Endothelial cell of umbilical vein (primary cell): Measurements from ENCODE around the gene EIF4E1B. TPM values are rescaled to one million over a fixed set of nuclear protein-coding genes. Genes with fewer than 3 reads are reported as not detected.

Experiments
- BruUV-seq: library from RNA; stranded (reverse); fragments of 400-500 nt; replicated peaks from 2 replicates; lab custom pipeline; 2021; lab: Mats Ljungman, UMichigan
- CTCF ChIA-PET: fragments of 300-600, 350-600 bp; sonication (Branson Sonifier 250); formaldehyde crosslinking; loops from one replicate; lab custom pipeline; 2021; ENCODE audit warnings: antibody characterized with exemption, inconsistent platforms; lab: Charles Lee
- POLR2A ChIA-PET: fragments of 300-600, 350-600 bp; sonication (Branson Sonifier 250); formaldehyde crosslinking; loops from one replicate; lab custom pipeline; 2021; ENCODE audit warnings: antibody characterized with exemption, inconsistent platforms; lab: Charles Lee
- DNase-seq: peaks from one replicate; pipeline ENCODE4 v3.0.0-alpha.2; 2011; ENCODE audit warnings: low read depth, low spot score
- FAIRE-seq: peaks from 2 replicates; lab custom pipeline; 2011; peaks lifted over from hg19 to GRCh38; lab: Jason Lieb, UNC
- H2AFZ ChIP-seq: 2 replicates; pipeline ENCODE4 v1.6.0; 2012; ENCODE audit warnings: low read depth, low read length, control low read depth, inconsistent platforms
- H3K27ac ChIP-seq: 2 replicates; pipeline ENCODE4 v1.5.1; 2011; ENCODE audit warnings: low read depth, mild to moderate bottlenecking, control low read depth, low read length, moderate library complexity; ENCODE audit not compliant: insufficient read depth
- H3K27me3 ChIP-seq, 2 experiments: 2 replicates each; pipeline versions ENCODE4 v1.6.0 to v1.6.1; 2011; ENCODE audit warnings: low read length in 2 of 2, mixed read lengths in 1 of 2; ENCODE audit not compliant: control insufficient read depth in 2 of 2, insufficient read depth in 2 of 2
- H3K36me3 ChIP-seq, 2 experiments: 2 replicates in 1 of 2; 3 replicates in 1 of 2; pipeline ENCODE4 v1.5.1; 2011; ENCODE audit warnings: low read length in 2 of 2, mild to moderate bottlenecking in 1 of 2, moderate library complexity in 1 of 2; ENCODE audit not compliant: control insufficient read depth in 2 of 2, insufficient read depth in 2 of 2; ENCODE audit errors: extremely low read depth in 1 of 2
- H3K4me1 ChIP-seq: 3 replicates; pipeline ENCODE4 v1.5.1; 2011; ENCODE audit warnings: mild to moderate bottlenecking, low read length; ENCODE audit not compliant: control insufficient read depth, insufficient read depth; ENCODE audit errors: extremely low read depth
- H3K4me2 ChIP-seq: 2 replicates; pipeline ENCODE4 v1.6.1; 2011; ENCODE audit warnings: low read length, control low read depth, mixed read lengths; ENCODE audit not compliant: insufficient read depth
- H3K4me3 ChIP-seq, 3 experiments: fragments of 200-600 bp in 1 of 3; sonication (generic), shearing (Covaris generic) in 1 of 3; replicated peaks in 1 of 3; 2 replicates each; pipeline ENCODE4 v1.5.1; 2011 to 2016; ENCODE audit warnings: control low read depth in 3 of 3, low read length in 3 of 3, mild to moderate bottlenecking in 2 of 3, inconsistent platforms in 1 of 3, low read depth in 1 of 3, moderate library complexity in 1 of 3; ENCODE audit not compliant: insufficient read depth in 1 of 3
- H3K79me2 ChIP-seq: 2 replicates; pipeline ENCODE4 v1.6.0; 2012; ENCODE audit warnings: low read length, inconsistent platforms; ENCODE audit not compliant: control insufficient read depth, insufficient read depth
- H3K9ac ChIP-seq: replicated peaks from 2 replicates; pipeline ENCODE3; 2011; ENCODE audit warnings: low read length, control low read depth; ENCODE audit not compliant: insufficient read depth; ENCODE audit errors: extremely low read depth
- H3K9me1 ChIP-seq: replicated peaks from 3 replicates; pipeline ENCODE4 v1.6.0; 2011; ENCODE audit warnings: mild to moderate bottlenecking, low read length; ENCODE audit not compliant: control insufficient read depth, insufficient read depth; ENCODE audit errors: extremely low read depth
- H3K9me3 ChIP-seq: replicated peaks from 2 replicates; pipeline ENCODE4 v1.5.1; 2012; ENCODE audit warnings: low read length, inconsistent platforms; ENCODE audit not compliant: control insufficient read depth, insufficient read depth
- H4K20me1 ChIP-seq: replicated peaks from 2 replicates; pipeline ENCODE3; 2011; ENCODE audit warnings: mild to moderate bottlenecking, low read length; ENCODE audit not compliant: control insufficient read depth, insufficient read depth; ENCODE audit errors: extremely low read depth
- CTCF ChIP-seq, 2 donors: IDR thresholded peaks; 1 replicate in 1 of 2; 2 replicates in 1 of 2; pipeline ENCODE4 v1.5.1; 2011; ENCODE audit warnings: low read length in 2 of 2, mild to moderate bottlenecking in 2 of 2, moderate library complexity in 2 of 2, control low read depth in 1 of 2, inconsistent platforms in 1 of 2, low read depth in 1 of 2; ENCODE audit not compliant: insufficient read depth in 1 of 2; ENCODE audit errors: extremely low read depth in 1 of 2
- EZH2 ChIP-seq: IDR thresholded peaks from 2 replicates; pipeline ENCODE4 v1.6.1; 2012; ENCODE audit warnings: borderline replicate concordance, low read depth, mild to moderate bottlenecking, moderate library complexity, low read length, inconsistent platforms; ENCODE audit not compliant: severe bottlenecking
- FOS ChIP-seq: IDR thresholded peaks from 2 replicates; pipeline ENCODE4 v1.6.1; 2011; ENCODE audit warnings: mild to moderate bottlenecking, low read length, moderate library complexity, borderline replicate concordance; ENCODE audit not compliant: insufficient read depth
- JUN ChIP-seq: IDR thresholded peaks from 2 replicates; pipeline ENCODE4 v1.6.1; 2011; ENCODE audit warnings: borderline replicate concordance, low read depth; ENCODE audit not compliant: insufficient read length, insufficient read depth
- MAX ChIP-seq: IDR thresholded peaks from 2 replicates; pipeline ENCODE4 v1.6.1; 2011; ENCODE audit not compliant: insufficient read depth, insufficient read length
- POLR2A ChIP-seq: IDR thresholded peaks from 2 replicates; pipeline ENCODE4 v1.6.1; 2012; ENCODE audit warnings: low read depth, mild to moderate bottlenecking, control low read depth, low read length
- POLR2AphosphoS5 ChIP-seq: IDR thresholded peaks from 2 replicates; pipeline ENCODE4 v1.6.1; 2012; ENCODE audit warnings: low read depth, mild to moderate bottlenecking, control low read depth, low read length, moderate library complexity; ENCODE audit not compliant: insufficient read depth
- dilution Hi-C: fragments of 300-500 bp; cut with MboI; formaldehyde crosslinking; loops from one replicate; pipeline ENCODE4 v1.15.0; 2019; ENCODE audit warnings: low sequenced_read_pairs; ENCODE audit not compliant: extremely low pct_ligation_motif_present
- intact Hi-C: fragments of 100-400 bp; cut with micrococcal nuclease; formaldehyde crosslinking; loops from one replicate; pipeline ENCODE4 v1.10.0; 2022
- polyA plus RNA-seq, 4 experiments: library from polyadenylated mRNA; depleted of rRNA in 3 of 4; stranded (reverse) in 3 of 4; unstranded in 1 of 4; fragments of >200 nt; gene quantifications; 2 replicates each; pipeline versions ENCODE4 v1.2.1 to v1.2.3, GENCODE V29; 2011 to 2012; ENCODE audit warnings: missing spikeins in 1 of 4
- total RNA-seq: library from RNA; stranded (reverse); gene quantifications from 2 replicates; pipeline ENCODE4 v1.2.3, GENCODE V29; 2021

EIF4E1B gene
- total and polyA plus RNA-seq, 2 donors (not counting 3 experiments of a cell fraction or from before 2014, with no cell fraction given) = not detected

GRCh38 chr5:176589039-176589769, 41.3 kb upstream of the EIF4E1B start:
- Histone ChIP-seq H3K9me3 (no peaks in the 10 kb centered on the region), H3K36me3 (no peaks in the 10 kb centered on the region), H3K4me2 (no peak overlapping the region), H3K27me3 (no peaks in the 10 kb centered on the region), H2AFZ (no peak overlapping the region), H3K27ac (no peak overlapping the region), H3K79me2 (no peaks in the 10 kb centered on the region), H3K9me1 (no peaks in the 10 kb centered on the region), H3K4me3 (no peak overlapping the region), H4K20me1 (no peaks in the 10 kb centered on the region), H3K4me1 (no peaks in the 10 kb centered on the region), H3K9ac (no peak overlapping the region)
- BruUV-seq = no TSS peak
- intact Hi-C loops (no loop called here), dilution Hi-C loops (no loop called here)
- POLR2A ChIA-PET = no interaction called here
- no peak for TF ChIP-seq POLR2A
- TF ChIP-seq POLR2AphosphoS5 = no peak
- TF ChIP-seq CTCF (IDR thresholded peaks at IDR 0.05; ENCODE audit: extremely low read depth in 1 of 2, insufficient read depth in 1 of 2, low read depth in 1 of 2, low read length in 2 of 2) = no peak
- no peak for TF ChIP-seq FOS
- no peak for TF ChIP-seq MAX
- no peak for TF ChIP-seq EZH2
- TF ChIP-seq JUN = no peak
- DNase-seq (no peak), FAIRE-seq (no peak)
- CTCF ChIA-PET = interaction anchor here (0.7 kb wide), 1 partner anchor 72 kb away, joined by 3 read pairs; no protein-coding TSS in a partner anchor
